D341Med (cell line): ENCODE results near the gene FLNB.

ENCODE experiments used
- DNase-seq: peaks from one replicate; pipeline ENCODE4 v3.0.0; 2012; ENCODE audit warnings: low spot score

The FLNB gene

DNA sequence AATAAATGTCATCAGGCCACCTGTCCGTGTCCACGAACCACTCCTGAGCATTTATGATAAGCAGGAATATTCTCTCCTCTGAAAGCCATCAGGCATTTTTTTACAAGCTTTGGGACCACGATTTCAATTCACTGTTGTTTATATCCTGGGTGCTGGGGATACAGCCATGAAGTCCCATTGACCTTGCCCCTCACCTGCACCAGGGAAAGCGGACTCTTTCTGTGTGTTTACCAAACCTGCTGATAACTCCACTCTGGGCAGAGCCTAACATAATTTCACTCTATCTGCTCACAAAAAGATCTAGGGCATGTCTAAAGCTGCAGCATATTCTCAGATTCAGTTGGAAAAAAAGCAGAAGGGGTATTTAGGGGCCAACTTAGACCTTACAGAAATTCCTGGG lies 197.8 kb downstream of the FLNB start:
- no peak for DNase-seq

- DNase-seq = no peak
Observed at GRCh38 chr3:58206406-58207011, 198.3 kb downstream of the FLNB start.

DNA sequence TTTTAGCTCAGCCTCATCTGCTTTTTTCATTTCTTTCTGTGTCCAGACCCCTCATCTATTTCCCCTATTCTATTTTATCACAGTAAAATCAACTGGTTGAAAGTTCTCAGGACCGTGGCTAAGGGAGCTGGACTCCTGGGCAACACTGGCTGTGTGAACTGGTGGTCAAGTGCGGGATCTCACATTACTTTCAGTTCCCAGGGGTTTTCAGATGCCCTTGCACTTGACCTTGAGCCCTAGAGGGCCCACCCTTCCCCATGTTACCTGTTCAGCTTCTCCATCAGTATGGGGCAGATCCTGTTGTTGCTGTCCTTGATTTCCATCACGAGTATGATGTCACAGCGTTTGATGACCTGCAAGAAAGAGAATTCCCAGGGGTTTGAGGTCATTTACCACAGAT lies 199.7 kb downstream of the FLNB start:
- DNase-seq = no peak

GRCh38 chr3:58209933-58210332 lies 201.7 kb downstream of the FLNB start:
- no peak for DNase-seq

DNA sequence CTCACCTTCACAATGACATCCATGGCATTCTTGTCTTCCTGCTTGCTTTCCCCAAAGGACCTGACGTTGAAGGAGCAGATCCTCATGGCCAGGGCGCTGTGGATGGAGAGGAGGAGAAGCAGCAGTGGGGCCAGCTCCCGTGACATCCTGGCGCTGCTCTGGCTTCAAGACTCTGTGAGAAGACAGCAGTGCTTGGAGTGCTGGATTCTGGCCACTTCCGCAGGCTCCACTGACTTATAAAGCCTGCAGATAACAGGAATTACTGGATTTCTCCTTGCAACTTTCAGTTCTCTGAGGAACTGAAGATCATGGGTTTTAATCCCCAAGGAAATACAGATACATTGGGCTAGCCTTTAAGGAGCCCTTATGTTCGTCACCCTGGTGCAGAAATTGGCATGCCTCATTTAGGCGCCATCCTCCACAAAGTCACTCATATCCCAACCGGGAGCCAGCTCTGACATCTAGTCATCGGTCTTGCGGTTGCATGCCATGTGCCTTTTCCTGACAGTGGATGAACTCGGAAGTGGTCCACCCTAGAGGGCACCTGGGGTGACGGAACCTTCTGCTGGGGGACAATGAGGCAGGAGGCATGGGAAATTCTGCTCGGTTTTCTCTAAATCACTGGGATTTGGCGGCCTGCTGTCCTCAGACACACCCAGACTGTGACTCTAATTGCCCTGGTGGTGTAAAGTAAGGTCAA lies 202.7 kb downstream of the FLNB start, which contains the start of gene DNASE1L3:
TSS of gene DNASE1L3 (minus strand) at position 212 of the 700 bp plus-strand sequence. CDS start at position 146, 66 bp downstream.
- DNase-seq = no peak

- DNase-seq = no peak
Observed at GRCh38 chr3:58214484-58215316, 206.5 kb downstream of the FLNB start.

DNA sequence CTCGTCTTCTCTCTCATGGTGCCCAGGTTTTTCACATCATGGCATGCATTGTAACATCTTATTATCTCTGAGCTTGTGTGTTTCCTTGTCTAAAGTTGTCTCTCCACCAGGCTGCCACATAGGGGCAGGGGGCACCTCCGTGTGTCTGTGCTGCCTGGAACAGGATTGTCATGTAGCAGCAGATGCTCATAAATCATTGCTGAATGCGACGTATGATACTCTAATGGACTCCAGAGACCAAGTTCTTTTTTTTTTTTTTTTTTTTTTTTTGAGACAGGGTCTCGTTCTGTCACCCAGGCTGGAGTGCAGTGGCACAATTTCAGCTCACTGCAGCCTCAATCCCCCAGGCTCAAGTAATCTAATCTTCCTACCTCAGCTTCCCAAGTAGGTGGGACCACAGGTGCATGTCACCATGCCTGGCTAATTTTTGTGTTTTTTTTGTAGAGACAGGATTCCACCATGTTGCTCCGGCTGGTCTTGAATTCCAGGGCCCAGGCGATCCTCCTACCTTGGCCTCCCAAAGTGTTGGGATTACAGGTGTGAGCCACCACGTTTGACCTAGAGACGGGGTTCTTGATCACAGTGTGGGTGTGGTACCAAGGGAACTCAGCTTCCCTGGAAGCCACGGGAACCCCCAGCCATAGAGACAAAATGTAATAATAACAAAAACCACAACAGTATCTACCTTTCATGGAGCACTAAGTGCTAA lies 207.2 kb downstream of the FLNB start:
- DNase-seq = no peak

DNA sequence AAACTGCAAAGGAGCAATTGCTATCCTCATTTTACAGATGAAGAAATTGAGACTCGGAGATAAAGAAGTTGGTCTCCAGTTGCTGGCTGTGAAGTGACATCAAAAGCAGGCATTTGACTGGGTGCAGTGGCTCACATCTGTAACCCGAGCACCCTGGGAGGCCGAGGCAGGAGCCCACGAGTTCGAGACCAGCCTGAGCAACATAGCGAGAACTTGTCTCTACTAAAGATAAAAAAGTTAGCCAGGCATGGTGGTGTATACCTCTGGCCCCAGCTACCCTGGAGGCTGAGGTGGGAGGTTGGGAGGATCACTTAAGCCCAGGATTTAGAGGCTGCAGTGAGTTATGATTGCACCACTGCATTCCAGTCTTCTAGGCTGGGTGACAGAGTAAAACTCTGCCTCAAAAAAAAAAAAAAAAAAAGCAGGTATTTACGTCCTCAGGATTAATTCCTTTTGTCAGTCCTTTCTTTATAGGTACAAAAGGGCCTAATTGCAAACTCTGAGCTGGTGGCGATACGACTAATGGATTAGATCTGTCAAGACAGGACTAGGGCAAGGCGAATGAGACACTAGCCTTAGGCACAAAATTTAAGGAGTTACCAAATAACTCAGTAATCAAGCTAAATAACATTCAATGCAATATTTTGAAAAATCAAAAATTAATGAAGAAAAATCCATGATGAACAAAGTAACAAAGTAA lies 208.4 kb downstream of the FLNB start:
- no peak for DNase-seq

GRCh38 chr3:58217209-58217811 lies 209.1 kb downstream of the FLNB start:
- DNase-seq = peak; percentile 85

GRCh38 chr3:58218904-58219303 lies 210.7 kb downstream of the FLNB start:
- DNase-seq = no peak
